Stimulated activated CD8-positive, alpha-beta memory T cell treated with anti-CD3 and anti-CD28 coated beads, Interleukin-15, amount 100 ng/mL, for 1 hour (primary cell): ENCODE measurements around the gene CDC37.
"Not testable (repeated sequence)": the region's sequence is repeated elsewhere in the genome, so short reads cannot be mapped to it uniquely, and the experiment has no call there.

Experiments
- DNase-seq: peaks from one replicate; pipeline ENCODE4 v3.0.0-alpha.2; 2020; ENCODE audit warnings: low read depth

CDC37 gene

DNA sequence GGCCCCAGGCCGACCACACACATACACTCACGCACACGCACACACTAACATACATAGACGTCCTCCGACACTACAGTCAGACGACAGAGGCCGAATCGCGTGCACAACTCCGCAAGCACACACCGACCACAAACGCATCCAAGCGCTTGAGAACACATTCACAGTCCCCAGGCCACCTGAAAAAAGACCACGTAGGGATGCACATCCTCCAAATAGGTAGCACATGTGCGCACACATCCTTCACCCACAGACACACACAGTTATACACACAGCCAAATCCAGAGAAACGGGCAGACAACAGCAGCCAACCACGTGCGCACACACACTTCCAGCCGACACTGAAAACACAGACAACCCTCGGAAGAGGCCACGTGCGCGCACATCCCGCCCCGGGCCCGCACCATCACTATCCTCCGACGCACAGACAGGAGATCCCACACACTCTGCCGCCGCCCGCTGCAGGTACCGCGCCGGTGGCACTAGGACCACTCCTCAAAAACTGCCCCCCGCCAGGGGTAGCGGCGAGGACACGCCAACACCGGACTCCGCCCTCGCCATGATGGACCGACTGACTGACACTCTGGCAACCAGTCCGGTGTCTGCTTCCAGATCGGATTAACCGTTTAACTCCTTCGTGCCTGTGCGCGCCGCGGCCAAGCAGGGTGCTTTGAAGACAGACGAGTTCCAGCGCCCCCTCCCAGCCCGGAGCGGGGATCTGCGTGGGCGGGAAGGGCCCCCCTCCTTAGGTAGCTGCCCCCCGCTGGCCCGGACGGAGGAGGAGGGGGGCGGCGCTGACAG is 16.5 kb upstream of the CDC37 start:
- DNase-seq: no peak

DNA sequence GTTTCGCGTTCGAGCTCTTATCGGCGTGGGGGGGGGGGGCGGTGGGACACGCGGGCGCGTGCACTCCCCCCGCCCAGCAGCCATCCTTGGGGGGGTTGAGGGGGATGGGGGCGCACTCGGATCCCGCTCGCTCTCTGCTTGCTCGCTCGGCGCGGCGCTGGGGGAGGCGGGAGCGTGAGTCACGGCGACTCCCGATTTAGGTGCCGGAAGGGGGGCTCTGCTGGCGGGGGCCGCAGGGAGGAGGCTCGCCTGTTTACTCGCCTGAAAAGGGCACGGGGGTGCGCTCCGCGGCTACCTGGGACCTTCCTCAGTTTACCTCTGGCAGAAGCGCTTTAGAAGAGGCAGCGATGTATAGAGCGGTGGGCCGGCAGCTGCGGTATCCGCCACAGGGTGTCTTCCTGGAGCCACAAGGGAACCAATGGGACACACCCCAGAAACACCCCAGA is 15.9 kb upstream of the CDC37 start:
- no peak for DNase-seq

DNA sequence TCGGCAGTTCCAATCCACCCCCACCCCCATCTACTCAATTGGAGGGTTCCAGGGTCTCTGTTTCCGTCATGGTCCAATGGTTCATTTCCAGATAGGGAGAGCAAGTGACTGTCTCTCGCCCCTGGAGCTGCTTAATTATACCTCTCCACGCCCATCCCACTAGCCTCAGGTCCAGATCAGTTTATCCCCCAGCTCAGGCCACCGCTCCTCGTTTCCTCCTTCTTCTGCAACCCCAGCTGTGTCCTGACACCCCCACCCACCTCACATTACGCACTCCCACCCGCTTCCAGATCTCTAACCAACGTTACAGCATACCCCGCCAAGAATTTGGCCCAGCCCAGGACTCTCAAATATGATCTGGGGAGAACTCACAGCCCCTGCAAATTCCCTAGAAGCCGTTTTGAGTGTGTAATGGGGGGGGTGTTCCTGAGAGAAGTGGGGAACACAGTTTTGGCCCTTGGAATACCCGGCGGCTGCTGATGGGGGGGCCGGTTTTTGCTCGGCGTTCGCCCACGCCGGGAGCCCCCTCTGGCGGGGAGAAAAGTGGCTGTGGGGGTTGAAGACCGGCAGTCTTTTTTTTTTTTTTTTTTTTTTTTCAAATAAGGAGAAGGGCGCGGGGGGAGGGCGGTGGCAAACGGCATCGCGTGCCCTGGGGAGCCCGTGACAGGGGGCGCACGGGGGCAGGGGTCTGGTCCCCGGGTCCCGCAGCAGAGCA is 15.3 kb upstream of the CDC37 start:
- no peak for DNase-seq

DNA sequence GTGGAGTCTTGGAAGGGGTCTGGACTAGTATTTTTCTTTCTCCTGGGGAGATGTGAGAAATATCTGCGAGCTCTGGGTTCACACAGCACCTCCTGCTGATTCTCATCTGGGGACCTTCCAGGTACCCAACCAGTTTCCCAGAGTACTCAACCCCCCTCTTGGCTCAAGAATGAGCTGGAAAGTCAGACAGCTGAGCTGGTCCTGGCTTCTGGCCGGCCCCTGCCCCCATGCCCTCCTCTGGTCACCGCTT is 14.8 kb upstream of the CDC37 start:
- DNase-seq: no peak

DNA sequence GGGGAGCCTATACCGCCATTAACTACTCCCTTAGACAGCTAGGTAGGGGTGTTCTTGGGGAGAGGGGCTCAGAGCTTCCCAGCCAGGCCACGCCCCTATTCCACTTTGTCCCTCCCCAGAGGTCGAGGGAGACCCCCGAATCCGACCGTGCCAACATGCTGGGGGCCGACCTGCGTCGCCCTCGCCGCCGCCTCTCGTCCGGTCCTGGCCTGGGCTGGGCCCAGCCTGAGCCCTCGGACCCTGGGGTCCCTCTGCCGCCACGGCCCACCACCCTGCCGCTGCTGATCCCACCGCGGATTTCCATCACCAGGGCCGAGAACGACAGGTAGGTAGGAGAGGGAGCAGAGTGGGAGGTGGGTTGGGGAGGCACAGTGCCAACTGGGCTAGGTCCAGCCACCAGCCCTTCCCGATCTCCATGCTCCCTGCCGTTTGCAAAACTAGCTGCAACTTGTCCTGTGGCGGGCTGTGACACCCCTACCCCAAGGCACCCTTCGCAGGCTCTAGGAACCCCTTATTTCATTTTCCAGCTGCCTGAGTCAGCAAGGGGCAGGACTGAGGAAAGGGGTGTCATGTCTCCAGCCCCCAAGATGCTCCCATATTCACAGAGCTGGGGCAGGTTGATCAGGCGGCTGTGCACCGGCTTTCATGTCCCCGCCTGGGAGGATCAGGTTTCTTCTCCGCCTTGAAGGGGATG is 14.3 kb upstream of the CDC37 start:
- DNase-seq: no peak

DNA sequence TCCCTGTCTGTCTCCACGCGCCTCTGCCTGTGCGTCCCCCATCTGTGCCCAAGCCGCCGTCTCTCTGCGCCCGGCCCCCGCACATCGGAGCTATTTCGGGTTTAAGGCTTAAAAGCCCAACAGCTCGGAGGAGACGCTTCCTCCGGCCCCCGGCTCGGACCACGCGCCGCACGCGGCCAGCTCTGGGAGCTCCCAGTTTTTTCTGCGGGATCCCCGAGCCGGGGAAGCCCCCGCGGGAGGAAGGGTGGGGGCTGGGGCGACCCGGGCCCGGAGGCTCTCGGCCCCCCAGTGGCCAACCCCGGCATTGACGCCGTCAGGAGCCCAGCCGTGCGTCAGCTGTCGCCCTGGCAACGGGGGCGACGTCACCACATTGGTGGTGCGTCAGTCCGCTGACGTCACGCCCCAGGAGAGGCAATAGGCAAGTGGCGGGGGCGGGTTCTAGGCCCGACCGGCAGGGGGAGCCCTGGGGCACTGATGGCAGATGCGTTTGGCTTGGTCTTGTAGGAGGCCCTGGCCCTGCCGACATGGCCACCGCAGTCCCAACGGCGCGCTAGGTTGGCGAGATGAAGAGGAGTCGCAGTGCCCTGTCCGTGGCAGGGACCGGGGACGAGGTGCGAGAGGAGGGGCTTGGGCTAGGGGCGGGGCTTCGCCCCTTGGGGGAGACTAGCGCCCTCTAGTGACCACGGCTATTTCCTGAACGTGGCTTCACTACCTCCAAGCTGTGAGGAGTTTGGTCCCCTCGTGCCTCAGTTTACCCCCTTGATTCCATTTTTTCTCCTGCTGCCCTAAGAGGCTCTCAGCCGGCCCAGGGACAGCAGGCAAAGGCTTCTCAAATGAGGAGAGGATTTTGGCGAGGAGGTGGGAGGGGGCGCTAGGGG is 13.3 kb upstream of the CDC37 start:
- peak; percentile 81 for DNase-seq

DNA sequence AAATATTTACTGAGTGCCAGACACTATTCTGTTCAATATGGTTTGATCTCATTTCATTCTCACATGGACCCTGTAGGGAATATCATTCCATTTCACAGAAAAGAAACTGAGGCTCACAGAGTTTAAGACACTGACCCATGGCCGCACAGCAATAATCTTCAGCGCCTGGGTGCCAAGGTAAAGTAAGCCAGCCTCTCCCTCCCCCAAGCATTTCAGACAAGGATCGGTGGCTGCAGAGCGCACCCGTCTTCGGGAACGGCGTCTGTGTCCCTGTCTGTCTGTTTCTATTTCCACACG is 12.7 kb upstream of the CDC37 start:
- no peak for DNase-seq

DNA sequence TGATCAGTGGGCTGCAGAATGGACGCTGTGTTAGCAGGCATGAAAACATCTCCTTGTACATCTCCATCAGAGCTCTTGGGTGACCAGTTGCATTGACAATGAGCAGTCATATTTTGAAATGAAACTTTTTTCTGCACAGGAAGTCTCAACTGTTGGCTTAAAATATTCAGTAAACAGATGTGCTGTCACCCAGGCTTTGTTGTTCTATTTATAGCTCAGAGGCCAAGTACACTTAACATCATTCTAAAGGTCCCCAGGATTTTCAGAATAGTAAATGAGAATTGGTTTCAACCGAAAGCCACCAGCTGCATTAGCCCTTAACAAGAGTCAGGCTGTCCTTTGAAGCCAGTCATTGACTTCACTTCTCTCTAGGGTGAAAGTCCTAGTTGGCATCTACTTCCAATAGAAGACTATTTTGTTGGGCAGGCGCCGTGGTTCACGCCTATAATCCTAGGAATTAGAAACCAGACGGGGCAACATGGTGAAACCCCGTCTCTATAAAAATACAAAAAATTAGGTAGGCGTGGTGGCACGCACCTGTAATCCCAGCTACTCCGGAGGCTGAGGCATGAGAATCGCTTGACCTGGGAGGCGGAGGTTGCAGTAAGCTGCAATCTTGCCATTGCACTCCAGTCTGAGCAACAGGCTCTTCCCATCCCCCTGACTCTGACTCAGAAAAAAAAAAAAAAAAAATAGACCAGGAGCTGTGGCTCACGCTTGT is 9.1 kb upstream of the CDC37 start:
- DNase-seq: no peak

DNA sequence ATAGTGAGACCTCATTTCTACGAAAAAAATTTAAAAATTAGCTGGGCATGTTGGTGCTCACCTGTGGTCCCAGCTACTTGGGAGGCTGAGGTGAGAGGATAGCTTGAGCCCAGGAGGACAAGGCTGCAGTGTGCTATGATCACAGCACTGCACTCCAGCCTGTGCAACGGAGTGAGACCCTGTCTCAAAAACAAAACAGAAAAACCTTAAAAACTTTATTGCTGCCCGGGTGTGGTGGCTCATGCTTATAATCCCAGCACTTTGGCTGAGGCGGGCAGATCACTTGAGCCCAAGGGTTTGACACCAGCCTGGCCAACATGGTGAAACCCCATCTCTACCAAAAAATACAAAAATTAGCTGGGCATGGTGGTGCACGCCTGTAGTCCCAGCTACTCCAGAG is 7.9 kb upstream of the CDC37 start:
- DNase-seq: not testable (repeated sequence)

DNA sequence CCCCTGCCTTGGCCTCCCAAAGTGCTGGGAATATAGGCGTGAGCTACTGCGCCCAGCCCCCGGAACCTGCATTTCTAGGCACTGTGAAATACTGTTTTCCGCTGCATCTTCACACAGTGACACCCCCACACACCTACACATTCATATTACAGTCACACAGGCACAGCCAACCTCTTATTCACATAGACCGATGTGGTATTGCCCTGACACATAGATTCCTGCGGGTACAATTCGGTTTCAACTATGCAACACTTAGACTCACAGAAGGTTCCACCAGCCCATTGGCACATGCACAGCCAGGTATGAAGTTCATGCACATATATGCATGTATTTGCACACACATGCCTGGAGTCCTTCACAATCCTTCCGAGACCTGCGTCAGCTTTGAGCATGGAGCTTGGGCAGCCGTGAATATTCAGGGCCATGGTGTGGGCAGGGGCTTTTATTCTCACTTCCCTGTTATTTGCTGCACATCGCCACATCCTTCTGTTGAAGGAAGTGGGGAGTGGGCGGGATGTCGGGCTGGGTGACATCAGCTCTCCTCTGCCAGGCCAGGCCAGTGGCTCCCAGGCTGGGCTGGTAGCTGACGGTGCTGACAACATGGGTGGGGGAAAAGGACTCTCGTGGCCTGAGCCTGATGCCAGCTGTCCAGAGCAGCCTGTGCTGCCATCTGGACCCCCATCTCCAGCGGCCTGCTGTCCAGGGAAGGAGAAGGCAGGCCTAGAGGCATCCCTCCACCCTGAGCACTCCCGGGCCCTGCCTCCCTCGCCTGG is 5.4 kb upstream of the CDC37 start:
- no peak for DNase-seq

DNA sequence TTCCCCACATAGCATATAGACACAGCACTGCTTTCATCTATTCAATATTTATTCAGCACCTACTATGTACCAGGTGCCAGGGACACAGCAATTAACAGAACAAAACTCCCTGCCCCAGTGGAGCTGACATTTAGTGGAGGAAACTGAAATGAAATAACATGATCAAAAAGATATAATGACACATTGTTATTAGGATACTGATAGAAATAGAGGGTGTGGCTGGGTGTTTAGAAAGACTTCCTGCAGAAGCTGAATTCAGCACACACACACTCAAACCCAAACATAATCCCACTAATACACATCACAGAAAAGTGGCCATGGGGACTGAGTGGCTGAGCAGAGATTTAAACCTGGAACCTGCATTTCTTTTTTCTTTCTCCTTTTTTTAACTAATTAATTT is 3.8 kb upstream of the CDC37 start:
- no peak for DNase-seq

DNA sequence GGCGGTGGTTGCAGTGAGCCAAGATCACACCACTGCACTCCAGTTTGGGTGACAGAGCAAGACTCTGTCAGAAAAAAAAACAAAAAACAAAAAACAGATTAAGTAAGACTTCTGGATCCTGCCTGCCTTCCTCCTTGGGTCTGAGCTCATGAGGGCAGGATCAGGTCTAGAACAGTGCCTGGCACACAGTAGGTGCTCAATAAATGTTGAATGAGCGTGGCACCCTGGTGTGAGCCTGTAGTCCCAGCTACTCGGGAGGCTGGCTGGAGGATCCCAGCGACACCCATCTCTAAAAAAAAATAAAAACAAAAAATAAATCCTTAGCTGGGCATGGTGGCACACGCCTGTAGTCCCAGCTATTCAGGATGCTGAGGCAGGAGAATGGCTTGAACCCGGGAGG is 2.8 kb upstream of the CDC37 start:
- DNase-seq: no peak

DNA sequence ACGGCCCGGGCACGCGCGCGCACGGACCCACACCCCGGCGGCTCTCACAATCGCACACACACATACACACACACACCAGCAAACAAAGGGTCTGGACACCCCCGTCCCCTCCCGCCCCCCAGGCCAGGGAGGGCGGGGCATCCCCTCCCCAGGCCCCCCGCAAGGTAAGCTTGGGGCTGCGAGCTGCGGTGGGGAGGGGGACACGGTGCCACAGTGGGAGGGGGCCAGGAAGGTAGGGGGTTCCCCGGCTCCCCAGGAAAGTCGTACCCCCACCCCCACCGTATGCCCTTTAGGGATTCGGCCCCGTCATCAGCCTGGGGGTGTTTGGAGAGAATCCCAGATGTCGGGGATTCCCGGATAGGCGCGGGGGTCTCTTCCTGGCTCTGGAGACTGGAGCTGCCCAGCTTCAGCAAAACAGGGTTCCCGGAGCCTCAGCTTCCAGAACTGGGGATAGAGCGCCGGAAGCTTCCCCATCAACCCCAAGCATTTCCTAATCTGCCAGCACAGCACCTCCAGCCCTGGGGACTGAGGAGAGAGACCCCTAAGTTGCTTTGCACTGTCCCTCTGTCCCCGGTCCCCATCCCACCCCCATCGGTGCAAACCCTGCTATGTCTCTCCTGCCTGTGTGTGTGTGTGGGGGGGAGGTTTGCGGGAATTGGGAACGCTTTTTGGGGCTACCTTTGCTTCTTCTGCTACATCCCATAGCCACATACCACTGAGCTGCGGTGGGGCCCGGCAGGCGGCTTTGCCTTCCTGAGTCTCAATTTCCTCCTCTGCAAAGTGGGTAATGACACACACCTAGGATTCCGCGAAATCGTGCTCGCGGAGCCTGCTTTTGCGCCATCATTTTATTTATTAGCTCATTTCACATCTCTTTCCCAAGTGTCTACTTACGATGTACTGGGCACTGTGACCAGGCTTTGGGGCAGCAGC is 1.8 kb upstream of the CDC37 start:
- no peak for DNase-seq

DNA sequence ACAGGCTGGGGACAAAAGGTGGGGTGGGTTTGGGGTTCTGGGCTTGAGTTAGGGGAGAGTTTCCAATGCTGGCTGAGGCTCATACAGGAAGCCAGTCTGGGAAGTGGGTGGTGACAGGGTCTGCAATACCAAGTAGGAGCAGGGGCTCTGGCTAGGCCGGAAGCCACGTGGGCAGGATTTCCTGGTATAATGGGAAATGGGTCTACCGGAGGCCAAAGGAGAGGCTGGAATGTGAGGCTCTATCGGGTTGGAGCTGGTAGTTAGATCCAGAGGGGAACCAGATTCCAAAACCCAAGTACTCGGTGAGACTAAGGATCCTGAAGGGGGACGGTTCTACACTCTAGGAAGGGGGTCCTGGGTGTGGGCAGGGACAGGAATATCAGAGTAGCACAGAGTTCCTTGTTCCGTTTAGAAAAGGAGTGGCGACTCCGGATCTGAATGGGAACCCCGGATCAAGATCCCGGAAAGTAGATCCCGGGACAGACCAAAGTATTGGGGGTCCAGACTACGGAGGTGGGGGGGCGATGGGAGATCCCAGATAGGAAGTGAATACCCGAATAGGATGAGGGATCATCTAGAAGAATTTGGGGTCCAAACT is 802 bp downstream of the CDC37 start:
- no peak for DNase-seq

DNA sequence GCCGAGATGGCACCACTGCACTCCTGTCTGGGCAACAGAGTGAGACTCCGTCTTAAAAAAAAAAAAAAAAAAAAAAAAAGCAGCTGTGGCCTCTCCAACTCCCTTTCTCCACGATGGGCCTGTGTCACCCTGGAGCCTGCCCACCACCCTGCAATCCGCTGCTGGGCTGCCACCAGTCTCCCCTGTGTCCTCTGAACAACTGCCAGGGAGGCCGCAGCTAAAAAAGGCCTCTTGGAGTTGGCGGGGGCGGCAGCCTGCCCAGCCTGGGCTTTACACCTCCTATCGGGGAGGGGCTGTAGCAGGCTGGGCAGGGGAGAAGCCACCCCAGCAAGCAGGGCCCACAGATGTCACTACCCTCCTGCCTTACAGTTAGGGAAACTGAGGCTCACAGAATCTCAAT is 3.5 kb downstream of the CDC37 start:
- no peak for DNase-seq

DNA sequence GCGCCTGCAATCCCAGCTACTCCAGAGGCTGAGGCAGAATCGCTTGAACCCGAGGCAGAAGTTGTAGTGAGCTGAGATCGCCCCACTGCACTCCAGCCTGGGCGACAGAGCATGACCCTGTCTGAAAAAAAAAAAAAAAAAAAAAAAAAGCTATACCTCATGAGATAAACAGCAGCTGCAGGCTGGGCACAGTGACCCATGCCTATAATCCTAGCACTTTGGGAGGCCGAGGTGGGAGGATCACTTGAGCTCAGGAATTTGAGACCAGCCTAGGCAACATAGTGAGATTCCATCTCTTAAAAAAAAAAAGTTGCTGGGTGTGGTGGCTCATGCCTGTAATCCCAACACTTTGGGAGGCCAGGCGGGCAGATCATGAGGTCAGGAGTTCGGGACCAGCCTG is 4.0 kb downstream of the CDC37 start:
- DNase-seq: not testable (repeated sequence)

DNA sequence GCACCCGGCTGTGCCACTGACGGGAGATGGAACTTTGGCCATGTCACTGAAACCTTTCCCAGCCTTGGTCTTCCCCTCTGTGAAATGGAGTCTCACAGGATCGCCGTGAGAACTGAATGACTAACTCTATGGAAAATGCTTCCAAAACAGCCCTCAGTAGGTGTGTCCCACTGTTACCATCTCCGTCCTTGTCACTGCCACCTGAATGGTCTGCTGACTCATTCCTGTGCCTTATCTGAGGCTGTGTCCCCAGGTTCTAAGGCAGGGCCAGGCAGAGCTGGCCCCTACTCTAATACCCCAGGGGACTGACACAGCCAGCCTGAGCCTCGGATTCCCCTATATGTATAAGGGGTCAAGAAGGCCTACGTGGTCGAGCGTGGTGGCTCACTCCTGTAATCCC is 4.5 kb downstream of the CDC37 start:
- DNase-seq: no peak

DNA sequence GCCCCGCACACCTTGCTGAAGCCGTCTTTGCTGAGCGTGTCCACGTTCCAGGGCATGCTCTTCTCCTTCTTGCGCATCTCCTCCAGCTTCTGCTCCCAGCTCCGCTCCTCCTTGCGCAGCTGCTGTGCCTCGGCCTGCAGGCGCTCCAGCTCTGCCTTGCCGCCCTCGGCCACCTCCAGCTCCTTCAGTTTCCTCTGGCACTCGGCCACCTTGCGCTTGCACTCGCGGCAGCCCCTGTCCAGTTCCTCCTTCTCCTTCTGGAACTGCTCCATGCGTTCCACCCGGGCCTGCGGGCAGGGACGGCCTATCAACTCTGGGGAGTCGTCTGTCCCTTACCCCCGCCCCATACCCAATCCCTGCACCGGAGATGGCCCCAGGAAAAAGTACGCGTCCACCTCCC is 7.4 kb downstream of the CDC37 start:
- no peak for DNase-seq

DNA sequence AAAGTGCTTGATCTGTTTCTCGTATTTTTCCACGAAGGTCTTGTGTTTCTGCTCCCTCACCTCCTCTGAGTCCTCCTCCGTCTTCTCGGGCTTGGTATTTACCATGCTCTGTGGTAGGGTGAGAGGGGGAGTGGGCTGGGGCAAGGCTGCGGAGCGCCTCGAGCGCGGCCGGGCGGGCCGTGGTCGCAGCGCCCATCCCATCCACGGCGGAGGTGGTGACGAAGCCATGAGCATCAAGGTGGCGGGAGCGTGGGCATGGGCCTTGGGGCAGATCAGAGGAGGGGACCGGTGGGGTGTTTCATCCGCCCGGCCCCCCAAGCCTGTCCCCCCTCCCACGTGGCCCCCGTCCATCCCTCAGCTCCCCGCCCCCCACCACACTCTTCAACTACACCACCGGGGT is 7.9 kb downstream of the CDC37 start:
- no peak for DNase-seq

DNA sequence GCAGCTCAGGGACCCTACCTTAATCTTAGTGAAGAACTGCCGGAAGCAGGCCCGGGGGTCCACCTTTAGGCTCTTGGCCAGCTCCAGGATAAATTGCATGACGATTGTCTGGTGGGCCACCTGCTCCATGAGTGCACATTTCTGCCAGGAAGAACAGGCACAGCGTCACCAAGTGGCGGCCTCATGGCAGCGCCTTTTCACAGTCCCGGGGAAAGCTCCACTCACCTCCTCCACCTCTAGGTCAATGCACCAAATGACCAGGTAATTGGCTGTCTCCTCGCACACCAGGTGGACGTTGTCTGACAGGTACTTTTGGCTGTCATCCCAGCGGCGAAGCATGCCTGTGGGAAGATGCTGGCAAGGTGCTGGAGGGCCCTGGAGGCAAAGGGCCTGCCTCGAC is 8.3 kb downstream of the CDC37 start:
- DNase-seq: no peak
